Endothelial cell of umbilical vein (primary cell): ENCODE measurements around the gene LDB3. TPM values are rescaled to one million over a fixed set of nuclear protein-coding genes. Genes with fewer than 3 reads are reported as not detected.

Source experiments
- BruUV-seq: library from RNA; stranded (reverse); fragments of 400-500 nt; replicated peaks from 2 replicates; lab custom pipeline; 2021; lab: Mats Ljungman, UMichigan
- CTCF ChIA-PET: fragments of 300-600, 350-600 bp; sonication (Branson Sonifier 250); formaldehyde crosslinking; loops from one replicate; lab custom pipeline; 2021; ENCODE audit warnings: antibody characterized with exemption, inconsistent platforms; lab: Charles Lee
- POLR2A ChIA-PET: fragments of 300-600, 350-600 bp; sonication (Branson Sonifier 250); formaldehyde crosslinking; loops from one replicate; lab custom pipeline; 2021; ENCODE audit warnings: antibody characterized with exemption, inconsistent platforms; lab: Charles Lee
- DNase-seq: peaks from one replicate; pipeline ENCODE4 v3.0.0-alpha.2; 2011; ENCODE audit warnings: low read depth, low spot score
- FAIRE-seq: peaks from 2 replicates; lab custom pipeline; 2011; peaks lifted over from hg19 to GRCh38; lab: Jason Lieb, UNC
- H2AFZ ChIP-seq: 2 replicates; pipeline ENCODE4 v1.6.0; 2012; ENCODE audit warnings: low read depth, low read length, control low read depth, inconsistent platforms
- H3K27ac ChIP-seq: 2 replicates; pipeline ENCODE4 v1.5.1; 2011; ENCODE audit warnings: low read depth, mild to moderate bottlenecking, control low read depth, low read length, moderate library complexity; ENCODE audit not compliant: insufficient read depth
- H3K27me3 ChIP-seq, 2 experiments: 2 replicates each; pipeline versions ENCODE4 v1.6.0 to v1.6.1; 2011; ENCODE audit warnings: low read length in 2 of 2, mixed read lengths in 1 of 2; ENCODE audit not compliant: control insufficient read depth in 2 of 2, insufficient read depth in 2 of 2
- H3K36me3 ChIP-seq, 2 experiments: 2 replicates in 1 of 2; 3 replicates in 1 of 2; pipeline ENCODE4 v1.5.1; 2011; ENCODE audit warnings: low read length in 2 of 2, mild to moderate bottlenecking in 1 of 2, moderate library complexity in 1 of 2; ENCODE audit not compliant: control insufficient read depth in 2 of 2, insufficient read depth in 2 of 2; ENCODE audit errors: extremely low read depth in 1 of 2
- H3K4me1 ChIP-seq: 3 replicates; pipeline ENCODE4 v1.5.1; 2011; ENCODE audit warnings: mild to moderate bottlenecking, low read length; ENCODE audit not compliant: control insufficient read depth, insufficient read depth; ENCODE audit errors: extremely low read depth
- H3K4me2 ChIP-seq: 2 replicates; pipeline ENCODE4 v1.6.1; 2011; ENCODE audit warnings: low read length, control low read depth, mixed read lengths; ENCODE audit not compliant: insufficient read depth
- H3K4me3 ChIP-seq, 3 experiments: fragments of 200-600 bp in 1 of 3; sonication (generic), shearing (Covaris generic) in 1 of 3; replicated peaks in 1 of 3; 2 replicates each; pipeline ENCODE4 v1.5.1; 2011 to 2016; ENCODE audit warnings: control low read depth in 3 of 3, low read length in 3 of 3, mild to moderate bottlenecking in 2 of 3, inconsistent platforms in 1 of 3, low read depth in 1 of 3, moderate library complexity in 1 of 3; ENCODE audit not compliant: insufficient read depth in 1 of 3
- H3K79me2 ChIP-seq: 2 replicates; pipeline ENCODE4 v1.6.0; 2012; ENCODE audit warnings: low read length, inconsistent platforms; ENCODE audit not compliant: control insufficient read depth, insufficient read depth
- H3K9ac ChIP-seq: replicated peaks from 2 replicates; pipeline ENCODE3; 2011; ENCODE audit warnings: low read length, control low read depth; ENCODE audit not compliant: insufficient read depth; ENCODE audit errors: extremely low read depth
- H3K9me1 ChIP-seq: replicated peaks from 3 replicates; pipeline ENCODE4 v1.6.0; 2011; ENCODE audit warnings: mild to moderate bottlenecking, low read length; ENCODE audit not compliant: control insufficient read depth, insufficient read depth; ENCODE audit errors: extremely low read depth
- H3K9me3 ChIP-seq: replicated peaks from 2 replicates; pipeline ENCODE4 v1.5.1; 2012; ENCODE audit warnings: low read length, inconsistent platforms; ENCODE audit not compliant: control insufficient read depth, insufficient read depth
- H4K20me1 ChIP-seq: replicated peaks from 2 replicates; pipeline ENCODE3; 2011; ENCODE audit warnings: mild to moderate bottlenecking, low read length; ENCODE audit not compliant: control insufficient read depth, insufficient read depth; ENCODE audit errors: extremely low read depth
- CTCF ChIP-seq, 2 donors: IDR thresholded peaks; 1 replicate in 1 of 2; 2 replicates in 1 of 2; pipeline ENCODE4 v1.5.1; 2011; ENCODE audit warnings: low read length in 2 of 2, mild to moderate bottlenecking in 2 of 2, moderate library complexity in 2 of 2, control low read depth in 1 of 2, inconsistent platforms in 1 of 2, low read depth in 1 of 2; ENCODE audit not compliant: insufficient read depth in 1 of 2; ENCODE audit errors: extremely low read depth in 1 of 2
- EZH2 ChIP-seq: IDR thresholded peaks from 2 replicates; pipeline ENCODE4 v1.6.1; 2012; ENCODE audit warnings: borderline replicate concordance, low read depth, mild to moderate bottlenecking, moderate library complexity, low read length, inconsistent platforms; ENCODE audit not compliant: severe bottlenecking
- FOS ChIP-seq: IDR thresholded peaks from 2 replicates; pipeline ENCODE4 v1.6.1; 2011; ENCODE audit warnings: mild to moderate bottlenecking, low read length, moderate library complexity, borderline replicate concordance; ENCODE audit not compliant: insufficient read depth
- GATA2 ChIP-seq: IDR thresholded peaks from 2 replicates; pipeline ENCODE4 v1.7.0; 2011; ENCODE audit warnings: low read depth, mild to moderate bottlenecking, moderate library complexity, mixed read lengths, low read length; ENCODE audit not compliant: insufficient read length, insufficient read depth
- JUN ChIP-seq: IDR thresholded peaks from 2 replicates; pipeline ENCODE4 v1.6.1; 2011; ENCODE audit warnings: borderline replicate concordance, low read depth; ENCODE audit not compliant: insufficient read length, insufficient read depth
- MAX ChIP-seq: IDR thresholded peaks from 2 replicates; pipeline ENCODE4 v1.6.1; 2011; ENCODE audit not compliant: insufficient read depth, insufficient read length
- MYC ChIP-seq: IDR thresholded peaks from one replicate; pipeline ENCODE4 v1.6.1; 2011; ENCODE audit warnings: mild to moderate bottlenecking, low read depth, low read length
- POLR2A ChIP-seq: IDR thresholded peaks from 2 replicates; pipeline ENCODE4 v1.6.1; 2012; ENCODE audit warnings: low read depth, mild to moderate bottlenecking, control low read depth, low read length
- POLR2AphosphoS5 ChIP-seq: IDR thresholded peaks from 2 replicates; pipeline ENCODE4 v1.6.1; 2012; ENCODE audit warnings: low read depth, mild to moderate bottlenecking, control low read depth, low read length, moderate library complexity; ENCODE audit not compliant: insufficient read depth
- dilution Hi-C: fragments of 300-500 bp; cut with MboI; formaldehyde crosslinking; loops from one replicate; pipeline ENCODE4 v1.15.0; 2019; ENCODE audit warnings: low sequenced_read_pairs; ENCODE audit not compliant: extremely low pct_ligation_motif_present
- intact Hi-C: fragments of 100-400 bp; cut with micrococcal nuclease; formaldehyde crosslinking; loops from one replicate; pipeline ENCODE4 v1.10.0; 2022
- polyA plus RNA-seq, 4 experiments: library from polyadenylated mRNA; depleted of rRNA in 3 of 4; stranded (reverse) in 3 of 4; unstranded in 1 of 4; fragments of >200 nt; gene quantifications; 2 replicates each; pipeline versions ENCODE4 v1.2.1 to v1.2.3, GENCODE V29; 2011 to 2012; ENCODE audit warnings: missing spikeins in 1 of 4
- total RNA-seq: library from RNA; stranded (reverse); gene quantifications from 2 replicates; pipeline ENCODE4 v1.2.3, GENCODE V29; 2021

The LDB3 gene
- total and polyA plus RNA-seq, 2 donors (not counting 3 experiments of a cell fraction or from before 2014, with no cell fraction given): not detected

GRCh38 chr10:86733260-86733671 lies 65.0 kb downstream of the LDB3 start:
- Histone ChIP-seq H3K4me2 (no peak overlapping the region), H3K9me1 (no peaks in the 10 kb centered on the region), H3K79me2 (no peaks in the 10 kb centered on the region), H2AFZ (no peak overlapping the region), H3K4me3 (no peak overlapping the region), H3K27ac (no peak overlapping the region), H3K9ac (no peak overlapping the region), H3K36me3 (no peaks in the 10 kb centered on the region), H3K27me3 (peaks cover 71 to 81% of the 10 kb centered on the region in 2 experiments), H4K20me1 (no peaks in the 10 kb centered on the region), H3K4me1 (no peaks in the 10 kb centered on the region), H3K9me3 (no peaks in the 10 kb centered on the region)
- CTCF ChIA-PET: interaction anchor here (0.9 to 2.2 kb wide), 7 partner anchors 8 to 333 kb away, joined by 3 to 7 read pairs (median 3); partner anchors contain the start of gene BMPR1A
- TF ChIP-seq GATA2 (no peak), POLR2AphosphoS5 (no peak), POLR2A (no peak), CTCF (IDR thresholded peaks at IDR 0.05; ENCODE audit: extremely low read depth in 1 of 2, insufficient read depth in 1 of 2, low read depth in 1 of 2, low read length in 2 of 2) (no peak), FOS (no peak), MAX (no peak), EZH2 (no peak), MYC (no peak), JUN (no peak)
- DNase-seq (no peak), FAIRE-seq (no peak)
- POLR2A ChIA-PET: no interaction called here
- dilution Hi-C loops (no loop called here), intact Hi-C loops (no loop called here)
- BruUV-seq: no TSS peak
